ENCODE measurements around the gene COL18A1. TPM values are rescaled to one million over a fixed set of nuclear protein-coding genes. Genes with fewer than 3 reads are reported as not detected.

Gene COL18A1
- total RNA-seq, 4 donors from 2014 or later: 18.6 to 85.0 (median 33.0) TPM

GRCh38 chr21:45480701-45481500, 75.9 kb downstream of the COL18A1 start:
- peaks cover 0 to 5% (median 0%) of the 10 kb centered on the region in 3 donors for H3K36me3 ChIP-seq

DNA sequence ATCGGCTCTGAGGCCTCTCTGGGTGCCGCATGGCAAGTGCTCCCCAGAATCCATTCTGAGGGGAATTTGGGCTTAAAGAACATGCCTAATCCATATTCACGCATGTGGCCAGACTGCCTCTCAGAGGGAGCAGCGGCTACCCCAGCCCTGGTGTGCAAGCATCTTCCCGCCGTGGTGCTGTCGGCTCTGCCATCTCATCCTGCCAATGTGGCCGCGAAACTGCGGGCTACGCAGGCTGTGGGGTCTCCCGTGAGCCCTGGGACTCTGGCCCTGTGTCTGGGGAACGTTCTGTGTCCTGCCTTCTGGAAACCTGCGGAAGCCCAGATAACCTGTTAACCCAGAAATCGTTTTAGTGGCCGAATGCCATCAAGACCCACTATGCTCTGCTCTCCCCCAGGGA, 76.6 kb downstream of the COL18A1 start:
- Histone ChIP-seq H3K4me3 (no peak overlapping the region), H3K36me3 (peaks cover 0 to 5% (median 0%) of the 10 kb centered on the region in 3 donors), H3K4me1 (peaks cover 0 to 6% (median 0%) of the 10 kb centered on the region in 4 donors), H3K9me3 (no peaks in the 10 kb centered on the region), H3K27me3 (no peaks in the 10 kb centered on the region), H3K27ac (no peak overlapping the region)
- no peak for DNase-seq
- TF ChIP-seq POLR2A (IDR thresholded peaks at IDR 0.05): no peak
- TF ChIP-seq, protein P1, sequence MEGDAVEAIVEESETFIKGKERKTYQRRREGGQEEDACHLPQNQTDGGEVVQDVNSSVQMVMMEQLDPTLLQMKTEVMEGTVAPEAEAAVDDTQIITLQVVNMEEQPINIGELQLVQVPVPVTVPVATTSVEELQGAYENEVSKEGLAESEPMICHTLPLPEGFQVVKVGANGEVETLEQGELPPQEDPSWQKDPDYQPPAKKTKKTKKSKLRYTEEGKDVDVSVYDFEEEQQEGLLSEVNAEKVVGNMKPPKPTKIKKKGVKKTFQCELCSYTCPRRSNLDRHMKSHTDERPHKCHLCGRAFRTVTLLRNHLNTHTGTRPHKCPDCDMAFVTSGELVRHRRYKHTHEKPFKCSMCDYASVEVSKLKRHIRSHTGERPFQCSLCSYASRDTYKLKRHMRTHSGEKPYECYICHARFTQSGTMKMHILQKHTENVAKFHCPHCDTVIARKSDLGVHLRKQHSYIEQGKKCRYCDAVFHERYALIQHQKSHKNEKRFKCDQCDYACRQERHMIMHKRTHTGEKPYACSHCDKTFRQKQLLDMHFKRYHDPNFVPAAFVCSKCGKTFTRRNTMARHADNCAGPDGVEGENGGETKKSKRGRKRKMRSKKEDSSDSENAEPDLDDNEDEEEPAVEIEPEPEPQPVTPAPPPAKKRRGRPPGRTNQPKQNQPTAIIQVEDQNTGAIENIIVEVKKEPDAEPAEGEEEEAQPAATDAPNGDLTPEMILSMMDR (IDR thresholded peaks at IDR 0.05): no peak

More at GRCh38 chr21:45480701-45481500, 75.9 kb downstream of the COL18A1 start:
- DNase-seq: no peak
- Histone ChIP-seq H3K9me3 (no peaks in the 10 kb centered on the region), H3K4me1 (peaks cover 0 to 6% (median 0%) of the 10 kb centered on the region in 4 donors), H3K27me3 (no peaks in the 10 kb centered on the region), H3K4me3 (no peak overlapping the region), H3K27ac (no peak overlapping the region)
- TF ChIP-seq POLR2A (IDR thresholded peaks at IDR 0.05): no peak
- TF ChIP-seq, protein P1 (IDR thresholded peaks at IDR 0.05): no peak

DNA sequence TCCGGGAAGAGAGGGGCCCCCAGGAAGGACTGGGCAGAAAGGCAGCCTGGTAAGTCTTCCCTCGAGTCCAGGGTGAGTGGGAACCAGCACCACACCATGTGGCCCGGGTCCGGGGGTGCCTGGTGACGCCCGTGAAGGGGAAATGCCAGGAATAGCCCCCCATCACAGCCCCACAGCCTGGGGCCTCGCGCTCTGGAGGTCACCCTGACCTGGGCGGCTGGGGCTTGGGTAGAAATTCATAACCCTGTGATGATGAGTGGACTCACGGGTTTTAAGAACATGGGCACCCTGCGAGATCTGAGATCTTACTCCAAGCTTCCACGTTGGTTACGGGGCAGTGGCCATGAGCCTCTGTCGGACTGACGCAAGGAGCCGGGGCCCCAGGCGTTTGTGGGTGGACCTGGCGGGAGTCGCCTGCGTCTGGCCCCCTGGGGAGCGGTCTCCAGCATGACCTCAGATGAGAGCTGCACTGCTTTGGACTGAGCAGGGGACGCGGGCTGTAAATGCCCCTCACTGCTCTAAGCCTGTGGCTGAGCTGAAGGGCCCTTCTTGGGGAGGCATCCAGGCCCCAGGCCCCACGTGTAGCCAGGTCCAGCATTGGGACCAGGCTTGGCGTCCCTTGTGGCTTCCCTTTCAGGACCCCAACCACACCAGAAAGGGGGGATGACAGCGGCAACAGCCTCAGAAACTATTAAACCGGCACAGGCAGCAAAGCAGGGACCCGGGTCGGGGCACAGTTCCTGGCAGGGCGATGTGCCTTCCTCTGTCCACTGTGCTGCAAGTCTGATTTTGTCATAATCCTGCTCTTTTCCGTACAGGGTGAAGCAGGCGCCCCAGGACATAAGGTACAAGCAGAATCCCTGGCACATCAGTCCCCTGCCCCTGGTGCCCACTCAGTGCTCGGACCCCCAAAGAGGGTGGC, 77.3 kb downstream of the COL18A1 start:
- H3K4me3 ChIP-seq: peak overlapping the region in 2 of 4 donors; percentile 35 to 42
- TF ChIP-seq, protein P1 (IDR thresholded peaks at IDR 0.05): no peak
- TF ChIP-seq POLR2A (IDR thresholded peaks at IDR 0.05): no peak
- no peaks in the 10 kb centered on the region for H3K9me3 ChIP-seq
- peaks cover 0 to 6% (median 0%) of the 10 kb centered on the region in 4 donors for H3K4me1 ChIP-seq
- DNase-seq: no peak
- no peaks in the 10 kb centered on the region for H3K27me3 ChIP-seq
- peaks cover 0 to 5% (median 0%) of the 10 kb centered on the region in 3 donors for H3K36me3 ChIP-seq
- H3K27ac ChIP-seq: peak overlapping the region; percentile 65 to 83 (median 69)

- Histone ChIP-seq H3K36me3 (peaks cover 0 to 5% (median 0%) of the 10 kb centered on the region in 3 donors), H3K27ac (peak overlapping the region; percentile 65 to 83 (median 69)), H3K4me1 (no peaks in the 10 kb centered on the region), H3K9me3 (no peaks in the 10 kb centered on the region), H3K4me3 (peak overlapping the region in 3 of 4 donors; percentile 14 to 42 (median 35)), H3K27me3 (no peaks in the 10 kb centered on the region)
- TF ChIP-seq, protein P1 (IDR thresholded peaks at IDR 0.05): no peak
- TF ChIP-seq POLR2A (IDR thresholded peaks at IDR 0.05): peak in 1 of 2 donors; percentile 8
- DNase-seq: peak in 1 of 3 donors; percentile 59
These were observed 78.2 kb downstream of the COL18A1 start for GRCh38 chr21:45482899-45483821.
